ENCODE measurements around the gene CARD10.

CARD10 gene

GRCh38 chr22:37509059-37509860, 10.0 kb downstream of the CARD10 start:
- no peak for DNase-seq
- intact Hi-C loops (cut with DNase I): no loop called here

DNA sequence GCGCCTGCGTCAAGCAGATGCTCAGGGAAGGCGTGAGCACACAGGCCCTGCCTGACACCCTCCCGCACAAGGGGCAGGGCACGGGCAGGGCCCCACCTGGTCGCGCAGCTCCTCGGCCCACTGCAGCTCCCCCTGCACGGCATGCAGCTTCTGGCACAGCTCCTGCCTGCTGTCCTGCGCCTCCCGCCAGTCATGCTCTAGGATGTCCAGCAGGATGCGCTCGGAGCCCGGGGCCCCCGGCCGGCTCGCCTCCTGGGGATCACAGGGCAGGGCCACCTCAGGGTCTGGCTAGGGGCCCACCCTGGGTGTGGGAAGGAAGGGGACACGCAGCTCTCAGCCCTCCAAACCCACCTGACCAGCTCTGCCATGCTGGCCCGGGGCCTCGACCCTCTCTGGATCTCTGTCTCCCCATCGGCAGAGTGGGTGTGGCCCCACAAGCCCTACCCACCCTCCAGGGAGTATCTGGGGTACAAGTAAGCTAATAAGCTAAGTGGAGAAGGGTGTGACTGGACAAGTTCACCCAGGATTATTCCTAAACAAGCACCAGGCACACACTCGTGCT, 10.7 kb downstream of the CARD10 start:
- intact Hi-C loops (cut with DNase I): no loop called here
- DNase-seq: peak in 1 of 10 donors; percentile 62

GRCh38 chr22:37507731-37508130, 11.5 kb downstream of the CARD10 start:
- DNase-seq: peak in 1 of 10 donors; percentile 54
- intact Hi-C loops (cut with DNase I): no loop called here

- intact Hi-C loops (cut with DNase I): no loop called here
- peak in 1 of 10 donors; percentile 82 for DNase-seq
These were observed 13.2 kb downstream of the CARD10 start for GRCh38 chr22:37505989-37506388.

GRCh38 chr22:37505565-37505964, 13.7 kb downstream of the CARD10 start:
- DNase-seq: no peak
- intact Hi-C loops (cut with DNase I): no loop called here

DNA sequence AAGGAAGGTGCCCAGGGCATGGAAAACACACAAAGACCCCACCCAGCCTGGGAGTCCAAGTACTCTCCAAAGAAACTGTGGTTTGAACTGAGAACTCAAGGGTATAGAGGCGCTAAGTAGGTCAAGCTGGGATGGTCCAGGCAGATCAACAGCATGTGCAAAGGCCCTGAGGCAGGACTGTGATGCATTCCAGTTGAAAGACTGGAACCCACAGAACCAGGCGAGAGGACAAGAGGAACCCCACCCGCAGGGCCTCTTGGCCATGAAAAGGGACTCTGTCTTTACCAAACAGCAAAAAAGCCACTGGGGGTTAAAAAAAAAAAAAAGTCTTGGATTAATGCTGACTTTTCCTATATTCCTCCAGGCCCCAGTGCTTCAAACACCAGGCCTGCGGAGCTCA, 14.3 kb downstream of the CARD10 start:
- intact Hi-C loops (cut with DNase I): no loop called here

GRCh38 chr22:37503850-37504249, 15.4 kb downstream of the CARD10 start:
- intact Hi-C loops (cut with DNase I): no loop called here
- DNase-seq: no peak

More for the DNA sequence above, 14.3 kb downstream of the CARD10 start:
- DNase-seq: peak in 1 of 10 donors; percentile 62

DNA sequence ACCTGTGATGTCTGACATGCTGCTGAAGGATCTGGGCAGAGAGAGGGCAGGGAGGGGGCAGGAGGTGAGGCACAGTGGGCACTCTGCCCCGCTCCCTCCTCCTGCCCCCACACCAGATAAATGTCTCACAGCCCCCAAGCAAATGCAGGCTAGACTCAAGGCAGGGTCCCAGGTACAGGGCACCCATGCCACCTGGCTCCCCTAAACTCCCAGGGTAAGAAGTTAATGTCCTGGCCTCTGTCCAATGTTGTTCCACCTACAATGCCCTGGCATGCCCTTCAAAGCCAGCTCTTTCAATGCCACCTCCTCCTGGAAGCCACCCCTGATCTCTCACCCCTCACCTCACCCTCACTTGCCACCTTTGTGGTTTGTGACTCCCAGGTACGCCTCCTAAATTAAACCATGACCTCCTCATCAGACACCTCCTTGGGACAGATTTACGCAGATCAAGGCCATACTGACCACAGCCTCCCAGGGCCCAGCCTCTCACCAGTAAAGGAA, 16.0 kb downstream of the CARD10 start:
- no peak for DNase-seq
- intact Hi-C loops (cut with DNase I): no loop called here

DNA sequence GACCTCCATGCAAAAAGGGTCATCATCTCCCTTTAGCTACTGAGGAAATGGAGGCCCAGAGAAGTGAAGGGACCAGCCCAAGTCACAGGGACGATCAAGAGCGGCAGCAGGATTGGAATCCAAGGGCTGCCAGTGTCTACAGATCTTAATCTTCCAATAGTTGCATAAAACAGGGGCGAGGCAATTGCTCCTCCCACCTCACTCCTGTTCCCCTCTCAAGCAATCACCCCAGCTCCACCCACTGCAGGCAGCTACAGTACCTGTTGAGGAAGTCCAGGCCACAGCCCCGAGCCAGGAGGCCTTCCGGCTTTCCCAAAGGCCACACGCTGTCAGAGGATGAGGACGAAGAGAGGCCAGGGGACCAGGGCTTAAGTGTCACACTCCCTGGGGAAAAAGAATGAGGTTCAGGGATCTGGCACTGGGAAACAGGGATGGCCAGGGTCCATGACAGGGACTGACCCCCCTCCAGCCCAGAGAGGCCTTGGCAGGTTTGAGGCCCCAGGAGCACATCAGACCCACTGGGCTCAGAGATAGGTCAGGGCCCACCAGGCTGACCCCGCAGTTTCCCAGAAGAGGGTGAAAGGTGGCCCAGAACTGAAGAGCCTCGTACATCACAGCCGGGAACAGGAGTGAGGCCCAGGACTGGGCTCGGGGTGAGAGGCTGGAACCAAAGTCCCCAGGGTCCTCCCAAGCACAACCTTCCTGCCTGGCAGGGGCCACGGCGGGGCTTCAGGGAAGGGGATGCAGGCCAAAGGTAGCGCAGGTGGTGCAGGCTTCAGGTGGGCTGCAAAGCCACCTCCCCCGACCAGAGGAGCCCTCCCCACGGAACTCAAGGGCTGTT, 16.7 kb downstream of the CARD10 start:
- peak in 1 of 10 donors; percentile 70 for DNase-seq
- intact Hi-C loops (cut with DNase I): no loop called here

GRCh38 chr22:37501610-37502341, 17.4 kb downstream of the CARD10 start:
- peak in 1 of 10 donors; percentile 62 for DNase-seq
- intact Hi-C loops (cut with DNase I): no loop called here

DNA sequence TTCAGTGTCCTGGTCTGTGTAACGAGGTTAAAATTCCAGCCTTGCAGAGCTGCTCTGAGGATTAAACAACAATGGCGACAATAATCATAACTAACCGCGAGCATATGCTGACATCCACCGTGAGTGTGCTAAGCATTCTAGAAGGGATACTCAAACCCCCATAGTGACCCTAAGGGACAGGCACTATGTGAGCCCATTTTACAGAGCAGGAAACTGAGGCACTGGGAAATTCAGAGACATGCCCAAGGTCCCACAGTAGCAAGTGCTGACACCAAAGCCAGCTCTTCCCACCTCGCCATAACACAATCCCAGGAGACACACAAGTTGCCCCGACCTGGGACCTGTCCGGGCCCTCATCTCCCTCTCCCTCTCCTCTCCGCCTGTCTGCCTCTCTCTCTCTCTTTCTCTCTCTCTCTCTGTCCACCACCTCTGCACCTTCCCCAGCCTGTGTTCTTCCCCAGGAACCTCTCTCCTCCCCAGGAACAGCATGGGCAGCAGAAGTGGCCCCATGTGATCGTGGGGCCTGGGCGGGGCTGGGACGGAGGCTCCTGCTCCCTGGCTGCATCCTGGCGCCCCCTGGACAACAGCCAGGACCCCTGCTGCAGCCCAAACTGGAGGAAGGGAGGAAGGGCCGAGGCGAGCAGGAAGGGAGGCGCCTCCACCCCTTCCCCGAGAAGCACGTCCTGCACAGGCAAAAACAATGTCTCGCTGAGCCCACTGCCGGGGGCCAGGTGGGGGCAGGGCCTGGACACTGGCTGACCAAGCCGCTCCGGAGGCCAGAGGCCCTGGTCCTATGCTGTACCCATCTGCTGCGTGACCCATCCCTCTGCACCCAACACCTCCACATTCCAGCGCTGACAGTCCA, 18.2 kb downstream of the CARD10 start:
- peak in 1 of 10 donors; percentile 70 for DNase-seq
- intact Hi-C loops (cut with DNase I): no loop called here

- peak in 1 of 10 donors; percentile 59 for DNase-seq
- intact Hi-C loops (cut with DNase I): no loop called here
These were observed 19.2 kb downstream of the CARD10 start for GRCh38 chr22:37499789-37500540.

DNA sequence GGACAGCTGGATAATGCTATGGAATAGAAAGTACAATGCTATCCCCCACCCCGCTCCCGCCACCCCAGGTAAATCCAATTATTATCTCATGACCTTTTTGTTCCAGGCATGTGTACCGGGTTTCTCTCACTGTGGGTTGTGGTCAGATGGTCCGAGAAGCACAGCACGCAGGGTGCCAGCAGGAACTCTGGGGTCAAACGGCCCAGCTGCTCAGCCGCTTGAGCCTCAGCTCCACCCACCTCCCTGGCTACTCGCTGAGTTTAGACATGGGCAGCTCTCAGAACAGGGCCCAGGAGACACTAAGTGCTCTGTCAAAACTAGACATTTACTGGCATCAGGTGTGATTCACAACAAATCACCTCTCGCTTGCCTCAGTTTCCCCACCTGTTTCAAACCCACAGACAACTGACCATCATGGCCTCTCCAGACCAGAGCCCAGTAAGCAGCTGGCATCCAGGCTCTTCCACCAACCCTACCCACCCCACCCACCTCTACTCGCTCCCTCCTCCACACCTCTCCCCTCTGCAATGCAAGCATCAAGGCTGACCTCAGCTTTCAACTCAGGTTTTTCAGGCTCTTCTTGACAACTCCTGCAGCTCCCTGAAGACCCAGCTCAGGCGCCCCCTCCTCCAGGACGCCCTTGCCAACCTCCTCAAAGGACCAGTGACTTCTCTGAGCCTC, 20.0 kb downstream of the CARD10 start:
- intact Hi-C loops (cut with DNase I): no loop called here

DNA sequence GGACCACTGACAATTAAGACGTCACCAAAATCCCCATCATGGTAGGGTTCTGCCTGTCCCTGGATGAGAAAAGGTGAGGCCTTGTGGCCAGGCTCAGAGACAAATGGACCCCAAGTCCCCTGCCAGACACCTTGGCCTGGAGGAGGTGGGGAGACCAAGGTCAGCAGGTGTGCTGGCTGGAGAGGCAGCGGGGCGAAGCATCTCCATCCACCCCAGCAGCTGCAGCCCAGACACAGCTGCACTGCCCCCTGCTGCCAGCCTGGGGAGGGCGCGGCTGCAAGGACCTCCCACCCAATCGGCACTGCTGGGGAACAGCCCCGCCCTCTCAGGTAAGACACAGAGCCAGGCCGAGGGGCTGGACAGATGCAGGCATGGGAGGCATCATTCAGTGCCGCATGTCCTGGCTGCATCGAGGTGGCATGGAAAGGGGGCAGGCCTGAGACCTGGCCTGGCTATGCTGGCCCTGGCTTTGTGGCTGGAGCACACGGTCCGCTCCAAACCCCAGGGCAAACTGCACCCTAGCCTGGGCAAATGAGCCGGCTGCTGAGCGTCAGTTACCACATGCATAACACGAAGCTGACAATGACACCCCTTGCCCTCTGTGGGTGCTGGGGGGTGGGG, 20.8 kb downstream of the CARD10 start:
- intact Hi-C loops (cut with DNase I): no loop called here
- peak in 1 of 10 donors; percentile 81 for DNase-seq

More for the DNA sequence above, 20.0 kb downstream of the CARD10 start:
- no peak for DNase-seq

- DNase-seq: no peak
- intact Hi-C loops (cut with DNase I): no loop called here
These were observed 22.1 kb downstream of the CARD10 start for GRCh38 chr22:37497062-37497599.

GRCh38 chr22:37496651-37497050, 22.6 kb downstream of the CARD10 start:
- intact Hi-C loops (cut with DNase I): no loop called here
- DNase-seq: no peak

- intact Hi-C loops (cut with DNase I): no loop called here
- no peak for DNase-seq
These were observed 25.2 kb downstream of the CARD10 start for GRCh38 chr22:37493979-37494378.

Measured in posterior cingulate gyrus (tissue), 11 donors.